Uterus (tissue), 4 donors: ENCODE measurements around the gene CYP2R1. TPM values are rescaled to one million over a fixed set of nuclear protein-coding genes. Genes with fewer than 3 reads are reported as not detected.

Experiments used
- DNase-seq, 2 donors: peaks; one replicate each; pipeline ENCODE4 v3.0.0-alpha.2; 2019 to 2020
- H3K27ac ChIP-seq, 2 donors: fragments of 200-600 bp; sonication (generic); 1 replicate in 1 of 2; 2 replicates in 1 of 2; pipeline ENCODE4 v1.5.1; 2016 to 2018
- H3K27me3 ChIP-seq, 2 donors: fragments of 200-600 bp; sonication (generic); one replicate each; pipeline ENCODE4 v1.5.1; 2018 to 2019; ENCODE audit warnings: control low read depth in 1 of 2
- H3K36me3 ChIP-seq, 2 donors: fragments of 200-600 bp; sonication (generic); one replicate each; pipeline ENCODE4 v1.5.1; 2019; ENCODE audit warnings: control low read depth in 1 of 2
- H3K4me1 ChIP-seq, 2 donors: fragments of 200-600 bp; sonication (generic); one replicate each; pipeline ENCODE4 v1.5.1; 2018 to 2019; ENCODE audit warnings: control low read depth in 1 of 2
- H3K4me3 ChIP-seq, 2 donors: fragments of 200-600 bp; sonication (generic); 1 replicate in 1 of 2; 2 replicates in 1 of 2; pipeline ENCODE4 v1.5.1; 2018 to 2019; ENCODE audit warnings: mild to moderate bottlenecking in 1 of 2
- H3K9me3 ChIP-seq, 2 donors: fragments of 200-600 bp; sonication (generic); one replicate each; pipeline ENCODE4 v1.5.1; 2019; ENCODE audit warnings: control low read depth in 1 of 2
- CTCF ChIP-seq, 4 experiments: fragments of 200-600 bp in 2 of 4; fragments of 450-650 bp in 2 of 4; sonication (generic) in 2 of 4; IDR thresholded peaks; one replicate each; pipeline ENCODE4 v1.5.1; 2016 to 2019; ENCODE audit warnings: antibody characterized with exemption in 4 of 4, mild to moderate bottlenecking in 2 of 4, moderate library complexity in 1 of 4
- POLR2A ChIP-seq, 2 donors: fragments of 450-650 bp; IDR thresholded peaks; one replicate each; pipeline ENCODE4 v1.6.1; 2016; ENCODE audit warnings: antibody characterized with exemption in 2 of 2, mild to moderate bottlenecking in 1 of 2, moderate library complexity in 1 of 2
- intact Hi-C: fragments of 100-400 bp; cut with DNase I; formaldehyde crosslinking; loops from one replicate; pipeline ENCODE4 v1.15.1; 2023; ENCODE audit warnings: low total_unique reads
- total RNA-seq, 4 donors: library from RNA; depleted of rRNA in 3 of 4; stranded (reverse); fragments of >200 nt in 3 of 4; gene quantifications; one replicate each; pipeline versions ENCODE4 v1.1.0 to v1.2.4, GENCODE V29; 2014 to 2023
- donor health status: DM: yes; HTN: yes; CAD: no.

Gene CYP2R1
- total RNA-seq, 4 donors from 2014 or later, result 5.6 to 20.6 (median 12.9) TPM

DNA sequence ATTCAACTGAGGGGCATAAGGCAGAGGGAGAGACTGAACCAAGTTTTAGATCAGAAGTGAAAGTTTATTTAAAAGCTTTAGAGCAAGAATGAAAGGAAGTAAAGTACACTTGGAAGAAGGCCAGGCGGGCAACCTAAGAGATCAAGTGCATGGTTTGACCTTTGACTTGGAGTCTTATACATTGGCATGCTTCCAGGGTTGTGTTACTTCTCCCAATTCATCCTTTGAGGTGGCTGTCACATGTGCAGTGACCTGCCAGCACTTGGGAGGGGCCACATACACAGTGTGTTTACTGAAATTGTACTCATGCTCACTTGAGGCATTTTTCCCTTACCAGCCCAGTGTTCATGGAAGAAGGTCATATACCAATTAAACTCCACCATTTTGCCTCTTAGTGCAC is 30.4 kb downstream of the CYP2R1 start:
- DNase-seq, result no peak
- H3K27ac ChIP-seq, result no peak overlapping the region
- no peaks in the 10 kb centered on the region for H3K27me3 ChIP-seq
- H3K4me3 ChIP-seq, result no peak overlapping the region
- H3K9me3 ChIP-seq, result no peaks in the 10 kb centered on the region
- no peaks in the 10 kb centered on the region for H3K36me3 ChIP-seq
- no peaks in the 10 kb centered on the region for H3K4me1 ChIP-seq
- TF ChIP-seq CTCF (IDR thresholded peaks at IDR 0.05), result no peak
- no peak for TF ChIP-seq POLR2A (IDR thresholded peaks at IDR 0.05)
- intact Hi-C loops, result no loop called here

GRCh38 chr11:14860511-14860910 is 31.5 kb downstream of the CYP2R1 start:
- no peaks in the 10 kb centered on the region for H3K36me3 ChIP-seq
- intact Hi-C loops, result no loop called here
- TF ChIP-seq POLR2A (IDR thresholded peaks at IDR 0.05), result no peak
- no peak for TF ChIP-seq CTCF (IDR thresholded peaks at IDR 0.05)

GRCh38 chr11:14858404-14858803 is 33.6 kb downstream of the CYP2R1 start:
- no peaks in the 10 kb centered on the region for H3K27me3 ChIP-seq
- no peak for DNase-seq
- no peak overlapping the region for H3K4me3 ChIP-seq
- no peaks in the 10 kb centered on the region for H3K36me3 ChIP-seq
- H3K27ac ChIP-seq, result no peak overlapping the region
- intact Hi-C loops, result no loop called here
- TF ChIP-seq CTCF (IDR thresholded peaks at IDR 0.05), result no peak
- TF ChIP-seq POLR2A (IDR thresholded peaks at IDR 0.05), result no peak
- no peaks in the 10 kb centered on the region for H3K4me1 ChIP-seq
- no peaks in the 10 kb centered on the region for H3K9me3 ChIP-seq

More at GRCh38 chr11:14860511-14860910, 31.5 kb downstream of the CYP2R1 start:
- DNase-seq, result no peak
- Histone ChIP-seq H3K4me1 (no peaks in the 10 kb centered on the region), H3K9me3 (no peaks in the 10 kb centered on the region), H3K27ac (no peak overlapping the region), H3K27me3 (no peaks in the 10 kb centered on the region), H3K4me3 (no peak overlapping the region)

- no peaks in the 10 kb centered on the region for H3K4me1 ChIP-seq
- no peaks in the 10 kb centered on the region for H3K36me3 ChIP-seq
- no peak for DNase-seq
- no peaks in the 10 kb centered on the region for H3K27me3 ChIP-seq
- no peak overlapping the region for H3K4me3 ChIP-seq
- no peak overlapping the region for H3K27ac ChIP-seq
- intact Hi-C loops, result no loop called here
- H3K9me3 ChIP-seq, result no peaks in the 10 kb centered on the region
- no peak for TF ChIP-seq CTCF (IDR thresholded peaks at IDR 0.05)
- no peak for TF ChIP-seq POLR2A (IDR thresholded peaks at IDR 0.05)
Observed at GRCh38 chr11:14857621-14858020, 34.4 kb downstream of the CYP2R1 start.

DNA sequence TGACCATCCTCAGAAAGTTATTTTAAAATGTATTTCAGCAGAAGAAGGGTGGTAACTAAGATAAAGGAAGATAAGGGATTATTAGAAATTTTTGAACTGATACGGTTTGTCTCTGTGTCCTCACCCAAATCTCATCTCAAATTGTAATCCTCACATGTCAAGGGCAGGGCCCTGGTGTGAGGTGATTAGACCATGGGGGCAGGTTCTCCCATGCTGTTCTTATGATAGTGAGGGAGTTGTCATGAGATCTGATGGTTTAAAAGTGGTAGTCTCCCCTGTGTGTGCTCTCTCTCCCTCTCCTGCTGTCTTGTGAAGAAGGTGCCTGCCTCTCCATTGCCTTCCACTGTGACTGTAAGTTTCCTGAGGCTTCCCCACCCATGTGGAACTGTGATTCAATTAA is 36.1 kb downstream of the CYP2R1 start:
- Histone ChIP-seq H3K27me3 (no peaks in the 10 kb centered on the region), H3K36me3 (no peaks in the 10 kb centered on the region), H3K27ac (no peak overlapping the region), H3K4me3 (no peak overlapping the region), H3K9me3 (no peaks in the 10 kb centered on the region), H3K4me1 (no peaks in the 10 kb centered on the region)
- intact Hi-C loops, result no loop called here
- TF ChIP-seq CTCF (IDR thresholded peaks at IDR 0.05) (no peak), POLR2A (IDR thresholded peaks at IDR 0.05) (no peak)
- DNase-seq, result no peak
